Measurements from ENCODE around the gene DECR2.

DECR2 gene

DNA sequence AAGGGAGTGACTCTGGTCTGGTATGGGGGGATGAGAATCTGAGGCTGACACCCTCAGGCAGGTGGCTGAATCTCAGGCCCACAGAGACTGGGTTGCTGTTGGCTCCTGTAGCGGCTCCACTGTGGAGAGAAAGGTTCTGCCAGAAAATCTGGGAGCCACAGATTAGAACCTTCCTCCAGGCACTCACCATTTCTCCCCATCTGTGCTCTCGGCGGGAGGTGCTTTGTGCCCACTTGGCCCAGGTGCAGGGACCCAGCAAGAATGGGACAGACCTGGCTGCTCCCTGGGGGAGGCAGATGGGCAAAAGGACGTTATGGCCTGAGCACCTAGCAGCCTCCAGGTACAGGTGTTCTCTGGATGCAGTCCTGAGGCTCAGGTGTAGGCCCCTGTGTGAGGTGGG is 43.9 kb downstream of the DECR2 start:
- Histone ChIP-seq H3K9ac (ENCODE audit: low read depth, low read length, poor library complexity, severe bottlenecking) (no peak overlapping the region), H3K36me3 (ENCODE audit: insufficient read depth, low read length) (no peaks in the 10 kb centered on the region), H3K4me3 (ENCODE audit: low read length, poor library complexity, severe bottlenecking) (no peak overlapping the region), H3K27me3 (ENCODE audit: insufficient read depth, low read length, poor library complexity, severe bottlenecking) (no peaks in the 10 kb centered on the region), H2AFZ (ENCODE audit: low read length) (no peak overlapping the region), H3K79me2 (ENCODE audit: insufficient read depth, low read length) (no peaks in the 10 kb centered on the region; the same call in 1 of the 2 replicates), H3F3A (ENCODE audit: low read depth) (no peaks in the 10 kb centered on the region), H3K4me1 (ENCODE audit: insufficient read depth, low read length, poor library complexity, severe bottlenecking) (no peaks in the 10 kb centered on the region), H3K4me2 (ENCODE audit: low read depth, low read length, poor library complexity, severe bottlenecking) (no peak overlapping the region), H4K20me1 (ENCODE audit: insufficient read depth, low read length, poor library complexity, severe bottlenecking) (no peaks in the 10 kb centered on the region), H3K9me2 (replicated peaks; ENCODE audit: low read depth, low read length) (no peaks in the 10 kb centered on the region), H3K9me3 (ENCODE audit: insufficient read depth, low read depth, low read length) (no peaks in the 10 kb centered on the region)
- TF ChIP-seq EZH2phosphoT487 (IDR thresholded peaks at IDR 0.05; ENCODE audit: borderline replicate concordance), result no peak
- TF ChIP-seq, protein P1, sequence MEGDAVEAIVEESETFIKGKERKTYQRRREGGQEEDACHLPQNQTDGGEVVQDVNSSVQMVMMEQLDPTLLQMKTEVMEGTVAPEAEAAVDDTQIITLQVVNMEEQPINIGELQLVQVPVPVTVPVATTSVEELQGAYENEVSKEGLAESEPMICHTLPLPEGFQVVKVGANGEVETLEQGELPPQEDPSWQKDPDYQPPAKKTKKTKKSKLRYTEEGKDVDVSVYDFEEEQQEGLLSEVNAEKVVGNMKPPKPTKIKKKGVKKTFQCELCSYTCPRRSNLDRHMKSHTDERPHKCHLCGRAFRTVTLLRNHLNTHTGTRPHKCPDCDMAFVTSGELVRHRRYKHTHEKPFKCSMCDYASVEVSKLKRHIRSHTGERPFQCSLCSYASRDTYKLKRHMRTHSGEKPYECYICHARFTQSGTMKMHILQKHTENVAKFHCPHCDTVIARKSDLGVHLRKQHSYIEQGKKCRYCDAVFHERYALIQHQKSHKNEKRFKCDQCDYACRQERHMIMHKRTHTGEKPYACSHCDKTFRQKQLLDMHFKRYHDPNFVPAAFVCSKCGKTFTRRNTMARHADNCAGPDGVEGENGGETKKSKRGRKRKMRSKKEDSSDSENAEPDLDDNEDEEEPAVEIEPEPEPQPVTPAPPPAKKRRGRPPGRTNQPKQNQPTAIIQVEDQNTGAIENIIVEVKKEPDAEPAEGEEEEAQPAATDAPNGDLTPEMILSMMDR (conservative IDR thresholded peaks at IDR 0.05; ENCODE audit: low read length), result no peak

DNA sequence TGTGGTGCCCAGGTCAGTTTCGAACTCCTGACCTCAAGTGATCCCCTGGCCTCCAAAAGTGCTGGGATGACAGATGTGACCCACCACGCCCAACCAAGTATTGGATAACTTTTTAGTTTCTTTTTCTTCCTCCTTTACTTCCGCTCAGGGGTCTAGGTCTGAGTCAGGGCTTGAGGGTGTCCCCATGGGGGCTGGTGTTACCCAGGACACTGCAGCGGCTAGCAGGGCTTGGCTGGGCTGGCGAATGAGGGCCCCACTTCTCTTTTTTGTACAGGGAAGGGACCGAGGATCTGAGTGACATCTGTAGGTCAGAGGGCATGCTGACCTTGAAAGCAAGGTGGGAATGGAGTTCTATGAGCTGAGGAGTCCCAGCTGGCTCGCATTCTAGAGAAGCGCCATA is 48.7 kb downstream of the DECR2 start:
- H3K4me1 ChIP-seq (ENCODE audit: insufficient read depth, low read length, poor library complexity, severe bottlenecking), result no peaks in the 10 kb centered on the region
- H4K20me1 ChIP-seq (ENCODE audit: insufficient read depth, low read length, poor library complexity, severe bottlenecking), result no peaks in the 10 kb centered on the region
- H3K36me3 ChIP-seq (ENCODE audit: insufficient read depth, low read length), result no peaks in the 10 kb centered on the region
- H3K9ac ChIP-seq (ENCODE audit: low read depth, low read length, poor library complexity, severe bottlenecking), result no peak overlapping the region
- H3K9me3 ChIP-seq (ENCODE audit: insufficient read depth, low read depth, low read length), result no peaks in the 10 kb centered on the region
- no peaks in the 10 kb centered on the region for H3F3A ChIP-seq (ENCODE audit: low read depth)
- H3K79me2 ChIP-seq (ENCODE audit: insufficient read depth, low read length), result no peaks in the 10 kb centered on the region
- H3K4me3 ChIP-seq (ENCODE audit: low read length, poor library complexity, severe bottlenecking), result no peak overlapping the region
- no peak for TF ChIP-seq EZH2phosphoT487 (IDR thresholded peaks at IDR 0.05; ENCODE audit: borderline replicate concordance)
- TF ChIP-seq, protein P1 (conservative IDR thresholded peaks at IDR 0.05; ENCODE audit: low read length), result no peak
- H3K4me2 ChIP-seq (ENCODE audit: low read depth, low read length, poor library complexity, severe bottlenecking), result no peak overlapping the region
- H3K9me2 ChIP-seq (replicated peaks; ENCODE audit: low read depth, low read length), result no peaks in the 10 kb centered on the region
- no peaks in the 10 kb centered on the region for H3K27me3 ChIP-seq (ENCODE audit: insufficient read depth, low read length, poor library complexity, severe bottlenecking)
- no peak overlapping the region for H2AFZ ChIP-seq (ENCODE audit: low read length)

DNA sequence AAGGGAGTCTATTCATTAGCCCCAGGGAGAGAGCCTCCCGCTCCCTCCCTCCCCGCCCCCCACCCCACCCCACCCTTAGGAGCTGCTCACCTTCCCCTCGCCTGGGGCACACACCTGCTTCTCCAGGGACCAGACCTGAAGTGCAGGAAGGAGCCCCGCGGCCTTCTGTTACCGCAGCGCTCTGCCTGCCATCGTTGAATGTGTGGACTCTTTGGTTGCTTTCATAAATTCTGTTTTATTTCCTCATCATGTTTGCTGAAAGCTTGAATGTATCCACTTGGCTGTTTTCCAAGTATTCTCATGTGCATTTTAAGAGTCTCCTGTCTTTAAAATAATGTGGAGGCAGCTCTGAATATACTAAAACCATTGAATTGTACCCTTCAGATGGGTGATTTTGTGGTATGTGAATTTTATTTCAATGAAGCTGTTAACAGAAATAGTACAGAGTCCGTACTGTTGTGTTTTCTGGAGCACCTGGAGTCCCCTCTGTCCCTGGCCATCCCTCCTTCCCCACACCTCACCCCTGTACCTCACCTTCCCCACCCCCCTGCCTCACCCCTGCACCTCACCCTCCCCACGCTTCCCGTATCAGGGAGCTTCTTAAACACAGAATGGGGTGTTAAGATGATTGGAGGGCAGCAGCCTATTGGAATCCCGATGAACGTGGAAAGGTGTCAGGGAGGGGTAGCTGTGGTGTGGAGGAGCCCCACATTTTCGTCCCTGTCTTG is 49.3 kb downstream of the DECR2 start:
- no peaks in the 10 kb centered on the region for H4K20me1 ChIP-seq (ENCODE audit: insufficient read depth, low read length, poor library complexity, severe bottlenecking)
- no peak for TF ChIP-seq EZH2phosphoT487 (IDR thresholded peaks at IDR 0.05; ENCODE audit: borderline replicate concordance)
- TF ChIP-seq, protein P1 (conservative IDR thresholded peaks at IDR 0.05; ENCODE audit: low read length), result no peak
- no peak overlapping the region for H2AFZ ChIP-seq (ENCODE audit: low read length)
- no peak overlapping the region for H3K9ac ChIP-seq (ENCODE audit: low read depth, low read length, poor library complexity, severe bottlenecking)
- no peak overlapping the region for H3K4me3 ChIP-seq (ENCODE audit: low read length, poor library complexity, severe bottlenecking)
- no peaks in the 10 kb centered on the region for H3K4me1 ChIP-seq (ENCODE audit: insufficient read depth, low read length, poor library complexity, severe bottlenecking)
- no peaks in the 10 kb centered on the region for H3K79me2 ChIP-seq (ENCODE audit: insufficient read depth, low read length)
- H3K9me3 ChIP-seq (ENCODE audit: insufficient read depth, low read depth, low read length), result no peaks in the 10 kb centered on the region
- no peaks in the 10 kb centered on the region for H3F3A ChIP-seq (ENCODE audit: low read depth)
- no peak overlapping the region for H3K4me2 ChIP-seq (ENCODE audit: low read depth, low read length, poor library complexity, severe bottlenecking)
- no peaks in the 10 kb centered on the region for H3K9me2 ChIP-seq (replicated peaks; ENCODE audit: low read depth, low read length)
- H3K27me3 ChIP-seq (ENCODE audit: insufficient read depth, low read length, poor library complexity, severe bottlenecking), result no peaks in the 10 kb centered on the region
- no peaks in the 10 kb centered on the region for H3K36me3 ChIP-seq (ENCODE audit: insufficient read depth, low read length)

All from Loucy (cell line).